22Rv1 (cell line): Measurements from ENCODE around the gene EPHA6.

Experiments used
- H3K27ac ChIP-seq: fragments of 450-650 bp; 2 replicates; pipeline ENCODE4 v1.5.1; 2017
- CTCF ChIP-seq: fragments of 450-650 bp; IDR thresholded peaks from 2 replicates; pipeline ENCODE4 v1.5.1; 2017; ENCODE audit warnings: mild to moderate bottlenecking
- ZFX ChIP-seq: fragments of 450-650 bp; IDR thresholded peaks from 2 replicates; pipeline ENCODE4 v1.6.1; 2017; ENCODE audit warnings: antibody characterized with exemption, borderline replicate concordance

Gene EPHA6

GRCh38 chr3:97338375-97338774 lies 524.0 kb downstream of the EPHA6 start:
- TF ChIP-seq CTCF (no peak), ZFX (no peak)
- H3K27ac ChIP-seq, result no peak overlapping the region

- no peak for TF ChIP-seq ZFX
- no peak for TF ChIP-seq CTCF
- H3K27ac ChIP-seq, result no peak overlapping the region
These were observed 526.5 kb downstream of the EPHA6 start for GRCh38 chr3:97340940-97341339.

- no peak overlapping the region for H3K27ac ChIP-seq
- TF ChIP-seq CTCF, result no peak
- TF ChIP-seq ZFX, result no peak
These were observed 533.4 kb downstream of the EPHA6 start for GRCh38 chr3:97347780-97348179.

GRCh38 chr3:97350971-97351370 lies 536.6 kb downstream of the EPHA6 start:
- H3K27ac ChIP-seq, result no peak overlapping the region
- TF ChIP-seq CTCF, result no peak
- no peak for TF ChIP-seq ZFX

- TF ChIP-seq CTCF (no peak), ZFX (no peak)
- no peak overlapping the region for H3K27ac ChIP-seq
These were observed 538.8 kb downstream of the EPHA6 start for GRCh38 chr3:97353176-97353575.

GRCh38 chr3:97359977-97360376 lies 545.6 kb downstream of the EPHA6 start:
- H3K27ac ChIP-seq, result no peak overlapping the region
- TF ChIP-seq ZFX (no peak), CTCF (no peak)

GRCh38 chr3:97360804-97361203 lies 546.4 kb downstream of the EPHA6 start:
- no peak overlapping the region for H3K27ac ChIP-seq
- no peak for TF ChIP-seq CTCF
- no peak for TF ChIP-seq ZFX
